ENCODE results near the gene ZNF747. TPM values are rescaled to one million over a fixed set of nuclear protein-coding genes. Genes with fewer than 3 reads are reported as not detected.

ZNF747 gene
- 8.0 TPM for total RNA-seq
- long read RNA-seq, transcript ZNF747-203 (3 exons, 1,511 nt) = minor isoform, 5 of 32 reads
- long read RNA-seq, transcript ZNF747-202 (2 exons, 3,504 nt) = major isoform, 18 of 32 reads
- long read RNA-seq, partial matches to known transcripts = 3 of 32 reads
- long read RNA-seq, other reads (novel, unspliced or antisense) = 3 of 32 reads

DNA sequence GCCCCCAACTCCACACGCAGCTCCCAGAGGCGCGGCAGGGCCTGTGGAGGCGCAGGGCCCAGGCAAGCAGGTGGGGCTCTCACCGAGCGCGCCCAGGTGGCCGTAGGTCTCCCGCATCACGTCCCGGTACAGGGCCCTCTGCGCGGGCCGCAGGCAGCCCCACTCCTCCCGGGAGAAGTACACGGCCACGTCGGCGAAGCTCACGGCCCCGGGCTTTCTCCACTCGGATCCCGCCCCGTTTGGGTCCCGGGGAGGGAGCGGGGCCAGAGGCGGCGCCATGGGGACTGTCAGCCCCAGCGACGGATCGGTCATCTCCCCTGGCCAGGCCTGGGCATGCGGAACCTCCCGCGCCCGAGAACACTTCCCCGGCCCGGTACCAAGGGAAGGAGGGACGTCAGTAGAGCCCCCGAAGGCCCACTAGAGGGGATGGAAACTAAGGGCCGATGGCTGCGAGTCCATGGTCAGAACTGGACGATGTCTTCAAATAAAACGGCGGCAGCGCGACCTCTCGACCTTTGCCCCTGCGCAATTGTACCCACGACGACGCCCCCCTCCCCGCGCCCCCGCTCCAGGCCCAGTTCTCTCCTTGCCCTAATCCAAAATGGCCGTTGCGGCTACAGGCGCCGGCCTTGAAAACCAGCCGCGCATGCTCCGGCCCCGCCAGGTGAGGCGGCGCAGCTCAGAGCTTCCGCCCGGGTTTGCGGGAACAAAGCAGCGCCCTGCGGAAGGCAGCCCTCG, at the start of gene ZNF747:
TSS of gene ZNF747 (minus strand) at position 491 of the 738 bp plus-strand sequence. CDS start at position 312, 179 bp downstream.
- intact Hi-C loops (cut with DNase I) = no loop called here
- DNase-seq = peak; percentile 96
- peak; percentile 90 for ATAC-seq (ENCODE audit: poor library complexity)

DNA sequence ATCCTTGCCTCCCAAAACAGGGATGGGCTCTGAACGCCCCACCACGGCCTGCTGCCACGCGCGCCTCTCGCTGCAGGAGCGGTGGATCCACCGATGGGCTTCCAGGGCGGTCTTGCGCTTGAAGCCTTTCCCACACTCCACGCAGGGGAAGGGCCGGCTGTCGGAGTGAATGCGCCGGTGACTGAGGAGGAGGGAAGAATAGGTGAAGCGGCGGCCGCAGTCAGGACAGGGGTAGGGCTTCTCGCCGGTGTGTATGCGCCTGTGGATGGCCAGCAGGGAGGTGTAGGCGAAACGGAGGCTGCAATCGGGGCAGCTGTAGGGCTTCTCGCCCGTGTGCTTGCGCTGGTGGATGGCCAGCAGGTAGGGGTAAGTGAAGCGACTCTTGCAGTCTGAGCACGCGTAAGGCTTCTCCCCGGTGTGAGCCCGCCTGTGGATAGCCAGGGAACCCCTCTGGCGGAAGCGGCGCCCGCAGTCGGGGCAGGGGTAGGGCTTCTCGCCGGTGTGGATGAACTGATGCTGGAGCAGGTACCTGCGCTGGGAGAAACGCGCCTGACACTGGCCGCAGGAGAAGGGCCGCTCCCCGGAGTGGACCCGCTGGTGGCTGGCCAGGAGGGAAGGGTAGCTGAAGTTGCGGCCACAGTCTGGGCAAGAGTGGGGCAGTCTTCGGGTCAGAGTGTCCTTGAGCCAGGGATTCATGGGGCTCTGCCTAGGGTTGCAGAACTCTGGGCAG, 48.1 kb upstream of the ZNF747 start:
- DNase-seq (no peak), ATAC-seq (ENCODE audit: poor library complexity) (no peak)
- intact Hi-C loops (cut with DNase I) = no loop called here

DNA sequence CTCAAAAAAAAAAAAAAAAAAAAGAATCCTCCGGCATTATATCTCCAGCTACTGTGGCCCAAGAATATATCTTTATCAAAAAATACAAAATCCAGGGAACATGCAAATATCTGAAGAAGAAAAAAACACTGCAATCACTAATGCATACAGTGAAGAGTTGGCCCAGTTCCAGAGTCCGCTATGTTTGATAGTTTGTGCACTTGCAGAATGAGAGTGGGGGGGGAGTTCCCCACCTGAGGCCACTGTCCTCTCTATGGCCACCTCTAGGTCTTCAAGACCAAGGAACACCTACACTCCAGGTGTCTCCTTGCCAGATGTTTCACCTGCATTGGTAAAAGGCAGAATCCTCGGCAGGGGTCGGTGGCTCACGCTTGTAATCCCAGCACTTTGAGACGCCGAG, 46.8 kb upstream of the ZNF747 start:
- DNase-seq = no peak
- ATAC-seq (ENCODE audit: poor library complexity) = no peak
- intact Hi-C loops (cut with DNase I) = no loop called here

DNA sequence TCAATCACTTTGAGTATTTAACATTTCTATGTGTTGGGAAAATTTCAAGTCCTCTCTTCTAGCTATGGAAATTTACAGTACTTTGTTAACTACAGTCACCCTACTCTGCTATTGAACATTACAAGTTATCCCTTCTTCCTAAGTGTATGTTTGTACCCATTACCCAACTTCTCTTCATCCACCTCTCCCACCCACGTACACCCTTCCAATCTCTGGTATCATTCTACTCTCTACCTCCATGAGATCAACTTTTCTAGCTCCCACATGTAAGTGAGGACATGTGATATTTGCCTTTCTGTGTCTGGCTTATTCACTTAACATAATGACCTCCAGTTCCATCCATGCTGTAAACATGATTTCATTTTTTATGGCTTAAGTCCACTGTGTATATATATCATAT, 40.0 kb upstream of the ZNF747 start:
- DNase-seq = no peak
- ATAC-seq (ENCODE audit: poor library complexity) = no peak
- intact Hi-C loops (cut with DNase I) = loop anchor here (5.0 kb wide), 1 partner anchor 47 kb away; the partner anchor contains the start of gene ZNF768

DNA sequence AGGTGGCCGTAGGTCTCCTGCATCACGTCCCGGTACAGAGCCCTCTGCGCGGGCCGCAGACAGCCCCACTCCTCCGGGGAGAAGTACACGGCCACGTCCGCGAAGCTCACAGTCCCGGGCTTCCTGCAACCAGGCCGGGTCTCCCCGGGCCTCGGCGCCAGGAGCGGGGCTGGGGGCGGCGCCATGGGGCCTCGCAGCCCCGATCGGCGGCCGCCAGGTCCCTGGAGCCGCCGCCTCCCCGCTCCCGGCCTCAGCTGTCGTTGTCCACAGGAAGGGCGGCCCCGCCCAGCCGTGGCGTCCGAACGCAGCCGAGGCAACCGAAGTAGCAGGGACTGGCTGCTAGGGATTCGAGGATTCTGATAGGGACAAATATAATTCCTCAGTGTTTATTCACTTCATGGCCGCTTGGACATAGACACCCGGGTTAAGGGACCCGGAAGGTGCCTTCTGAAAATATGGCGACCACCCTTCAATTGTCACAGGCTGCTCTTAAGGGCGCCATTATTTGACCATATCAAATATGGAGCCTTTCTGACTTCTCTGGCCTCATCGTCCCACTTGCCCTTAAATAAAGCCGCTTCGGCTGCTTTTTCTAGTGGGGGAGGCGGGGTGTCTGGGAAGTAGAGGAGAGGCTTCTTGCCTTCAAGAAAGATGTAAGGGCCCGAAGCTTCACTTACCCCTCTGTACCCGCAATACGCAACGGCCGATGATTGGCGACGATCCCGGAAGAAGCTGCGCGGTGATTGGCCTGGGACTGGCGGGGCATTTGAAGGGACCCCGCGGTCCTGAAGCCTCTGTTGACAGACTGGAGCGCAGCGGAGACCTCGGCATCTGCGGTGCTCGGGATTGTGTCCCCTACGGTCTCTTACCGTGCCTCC, 37.0 kb upstream of the ZNF747 start, which contains the start of gene ZNF688:
TSS of gene ZNF688 (minus strand) at position 270 of the 878 bp plus-strand sequence. CDS start at position 185, 85 bp downstream.
- DNase-seq (peak; percentile 96), ATAC-seq (ENCODE audit: poor library complexity) (peak; percentile 90)
- intact Hi-C loops (cut with DNase I) = loop anchor here (5.0 kb wide), 1 partner anchor 44 kb away; the partner anchor contains the start of gene ZNF768

DNA sequence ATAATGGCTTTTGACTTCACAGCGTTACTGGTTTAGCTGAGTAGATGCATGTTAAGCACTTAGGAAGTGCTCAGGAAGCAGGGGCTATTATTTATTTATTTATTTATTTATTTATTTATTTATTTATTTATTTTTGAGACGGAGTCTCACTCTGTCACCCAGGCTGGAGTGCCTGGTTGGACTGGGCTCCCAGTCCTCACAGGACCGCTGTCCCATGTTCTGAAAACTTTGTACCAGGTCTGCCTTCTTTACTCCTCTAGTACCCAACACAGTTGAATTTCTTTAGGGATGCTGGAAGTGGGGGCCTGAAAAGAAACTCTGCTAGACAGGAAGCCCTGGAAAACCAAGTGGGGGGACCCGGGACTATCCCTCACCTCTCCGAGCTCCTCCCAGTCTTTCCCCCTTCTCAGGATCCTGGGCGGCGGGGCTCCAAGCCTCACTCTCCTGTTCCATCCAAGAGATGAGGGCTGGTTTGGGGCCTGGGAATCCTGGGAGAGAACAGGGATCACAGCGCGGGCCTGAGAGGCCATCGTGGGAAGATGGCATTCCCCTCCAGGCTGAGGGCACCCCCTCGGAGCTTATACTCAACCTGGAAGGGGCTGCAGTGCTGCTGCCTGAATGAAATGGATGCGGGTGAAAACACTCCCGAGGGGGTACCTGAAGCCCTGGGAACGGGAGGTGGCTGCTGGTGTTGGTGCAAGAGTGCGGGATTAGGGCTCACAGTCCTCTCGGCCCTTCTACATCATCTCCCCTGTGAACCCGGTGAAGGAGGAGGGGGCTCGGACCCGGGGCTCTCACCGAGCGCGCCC, 36.2 kb upstream of the ZNF747 start:
- DNase-seq = peak; percentile 54
- ATAC-seq (ENCODE audit: poor library complexity) = peak; percentile 30

DNA sequence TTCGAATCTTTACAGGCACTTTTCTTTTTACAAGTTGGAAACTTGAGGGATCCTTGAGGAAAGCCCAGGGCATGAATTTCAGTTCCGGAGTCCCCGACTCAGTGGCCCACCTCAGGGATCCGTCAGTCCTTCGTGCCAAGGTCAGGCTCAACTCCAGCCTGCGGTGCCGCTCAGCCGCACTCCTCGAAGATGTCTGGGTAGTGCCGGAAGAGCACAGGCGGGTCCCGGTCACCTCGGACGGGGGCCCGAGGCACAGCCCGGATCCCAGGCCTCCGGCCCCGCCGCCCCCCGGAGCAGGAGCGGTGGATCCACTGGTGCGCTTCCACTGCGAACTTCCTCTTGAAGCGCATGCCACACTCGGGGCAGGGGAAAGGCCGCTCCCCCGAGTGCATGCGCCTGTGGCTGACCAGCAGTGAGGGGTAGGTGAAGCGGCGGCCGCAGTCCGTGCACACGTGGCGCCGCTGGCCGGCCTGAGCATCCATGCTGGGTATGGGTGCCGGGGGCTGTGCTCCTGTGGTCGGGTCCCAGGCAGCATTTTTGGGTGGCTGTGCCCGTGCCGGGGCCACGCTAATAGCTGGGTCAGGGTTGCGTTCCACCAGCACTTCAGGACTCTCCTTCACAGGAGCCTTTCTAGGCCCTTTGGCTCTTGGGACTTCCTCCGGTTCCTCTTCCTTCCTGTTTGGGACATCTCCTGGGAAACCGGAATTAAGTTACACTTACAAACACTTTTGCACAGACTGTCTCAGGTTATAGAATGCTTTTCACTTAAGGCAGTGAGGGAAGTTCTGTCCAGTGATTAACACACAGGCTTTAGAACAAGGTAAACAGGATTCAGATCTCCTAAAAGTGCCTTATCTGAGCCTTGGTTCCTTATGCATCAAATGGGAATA, 35.3 kb upstream of the ZNF747 start:
- ATAC-seq (ENCODE audit: poor library complexity) (no peak), DNase-seq (no peak)
- intact Hi-C loops (cut with DNase I) = loop anchor here (5.0 kb wide), 1 partner anchor 43 kb away; the partner anchor contains the start of gene ZNF768

More for the DNA sequence above, 36.2 kb upstream of the ZNF747 start:
- intact Hi-C loops (cut with DNase I) = loop anchor here (5.0 kb wide), 1 partner anchor 44 kb away; the partner anchor contains the start of gene ZNF768

DNA sequence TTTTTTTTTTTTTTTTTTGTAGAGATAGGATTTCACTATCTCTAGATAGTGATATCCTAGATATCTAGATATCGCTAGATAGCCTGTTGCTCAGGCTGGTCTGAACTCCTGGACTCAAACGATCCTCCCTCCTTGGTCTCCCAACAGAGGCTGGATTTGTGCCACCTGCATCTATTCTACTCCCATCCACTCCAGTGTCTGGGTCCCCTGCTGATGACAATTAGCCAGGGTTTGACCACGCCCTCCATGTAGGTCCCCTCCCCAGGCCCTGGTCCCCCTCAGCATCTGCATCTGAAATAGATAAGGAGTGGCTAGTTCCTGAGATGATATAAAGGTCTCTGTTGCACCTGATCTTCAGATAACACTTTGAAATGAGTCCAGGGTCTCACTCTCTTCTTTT, 34.6 kb upstream of the ZNF747 start:
- intact Hi-C loops (cut with DNase I) = no loop called here
- ATAC-seq (ENCODE audit: poor library complexity) (no peak), DNase-seq (no peak)

DNA sequence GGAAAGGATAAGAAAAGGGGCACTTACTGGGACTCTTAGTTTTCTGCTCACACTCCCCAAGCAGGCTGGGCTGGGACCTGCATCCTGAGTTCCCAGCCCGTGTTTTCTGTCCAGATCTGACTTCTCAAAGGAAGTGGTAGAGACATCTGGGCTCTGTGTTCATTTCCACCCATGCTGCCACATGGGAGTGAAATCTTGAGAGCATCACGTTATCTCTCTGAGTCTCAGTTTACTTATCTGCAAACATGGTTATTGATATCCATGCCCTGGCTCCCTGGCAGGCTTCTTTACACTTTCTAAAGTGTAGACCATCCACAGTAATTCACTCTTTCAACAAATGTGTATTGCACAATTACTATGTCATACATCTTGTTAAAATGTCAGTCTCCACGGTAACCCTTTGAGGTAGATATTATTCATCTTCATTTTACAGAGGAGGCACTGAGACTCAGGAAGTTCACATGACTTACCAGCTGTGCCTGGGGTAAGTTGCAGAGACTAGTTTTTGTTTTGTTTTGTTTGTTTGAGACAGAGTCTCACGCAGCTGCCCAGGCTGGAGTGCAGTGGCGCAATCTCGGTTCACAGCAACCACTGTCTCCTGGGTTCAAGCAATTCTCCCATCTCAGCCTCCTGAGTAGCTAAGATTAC, 33.5 kb upstream of the ZNF747 start:
- intact Hi-C loops (cut with DNase I) = no loop called here
- DNase-seq (no peak), ATAC-seq (ENCODE audit: poor library complexity) (no peak)

DNA sequence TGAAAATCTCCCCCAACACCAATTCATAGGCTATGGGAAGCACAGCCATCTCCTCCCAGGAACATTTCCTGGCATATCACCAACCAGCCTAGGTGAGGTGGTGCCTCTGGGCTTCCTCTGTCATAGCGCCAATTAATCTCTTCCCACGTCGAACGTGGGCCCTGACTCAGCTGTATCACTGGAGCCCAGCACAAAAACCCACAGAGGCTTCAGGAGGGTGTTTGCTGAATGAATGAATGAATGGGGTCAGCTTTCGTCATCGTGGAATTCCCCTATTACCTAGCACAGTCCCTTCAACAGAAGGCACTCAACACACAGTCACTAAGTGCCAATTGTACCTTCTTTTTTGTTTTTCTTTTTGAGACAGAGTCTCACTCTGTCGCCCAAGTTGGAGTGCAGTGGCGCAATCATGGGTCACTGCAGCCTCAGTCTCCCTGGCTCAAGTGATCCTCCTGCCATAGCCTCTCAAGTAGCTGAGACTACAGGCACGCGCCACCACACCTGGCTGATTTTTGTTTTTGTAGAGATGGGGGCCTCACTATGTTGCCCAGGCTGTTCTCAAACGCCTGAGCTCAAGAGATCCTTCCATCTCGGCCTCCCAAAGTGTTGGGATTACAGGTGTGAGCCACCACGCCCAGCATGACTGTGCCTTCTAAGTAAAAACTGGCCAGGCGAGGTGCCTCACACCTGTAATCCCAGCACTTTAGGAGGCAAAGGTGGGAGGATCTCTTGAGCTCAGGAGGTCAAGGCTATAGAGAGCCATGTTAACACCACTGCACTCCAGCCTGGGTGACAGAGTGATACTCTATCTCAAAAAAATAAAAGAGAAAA, 32.7 kb upstream of the ZNF747 start:
- no peak for DNase-seq
- ATAC-seq (ENCODE audit: poor library complexity) = no peak
- intact Hi-C loops (cut with DNase I) = no loop called here

DNA sequence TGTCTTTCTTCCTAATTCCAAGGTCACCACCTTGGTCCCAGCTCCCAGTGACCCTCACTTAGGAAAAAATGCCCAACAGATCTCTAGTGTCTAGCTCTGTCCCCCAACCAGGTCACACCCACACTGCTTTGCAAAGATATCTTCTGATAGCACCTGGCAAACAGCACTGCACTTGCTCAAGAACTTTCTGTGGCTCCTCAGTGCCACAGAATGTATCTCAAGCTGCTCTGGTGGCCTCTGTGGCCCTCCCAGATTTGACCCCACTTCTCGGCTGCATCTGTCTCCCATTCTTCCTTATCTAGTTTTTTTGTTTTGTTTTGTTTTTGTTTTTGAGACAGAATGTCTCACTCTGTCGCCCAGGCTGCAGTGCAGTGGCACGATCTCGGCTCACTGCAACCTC, 31.9 kb upstream of the ZNF747 start:
- ATAC-seq (ENCODE audit: poor library complexity) = no peak
- no peak for DNase-seq
- intact Hi-C loops (cut with DNase I) = no loop called here

DNA sequence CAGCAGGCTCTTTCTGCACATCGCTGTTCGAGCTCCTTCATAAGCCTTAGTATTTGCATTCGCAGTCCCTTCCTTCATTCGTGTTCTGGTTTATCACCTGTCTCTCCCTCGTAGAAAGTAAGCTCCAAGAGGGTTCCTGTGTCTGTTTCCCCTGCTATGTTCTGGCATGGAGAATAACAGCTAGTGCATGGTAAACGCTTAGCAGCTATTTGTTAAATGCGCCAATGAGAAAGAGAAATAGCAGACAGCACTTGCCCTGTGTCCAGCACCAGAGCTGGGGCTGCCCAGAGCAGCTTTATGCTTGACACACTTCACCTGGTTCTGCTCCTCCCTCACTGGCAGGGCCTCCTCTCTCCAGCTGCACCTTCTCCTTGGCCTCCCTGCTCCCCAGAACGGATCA, 31.3 kb upstream of the ZNF747 start:
- intact Hi-C loops (cut with DNase I) = no loop called here
- ATAC-seq (ENCODE audit: poor library complexity) (no peak), DNase-seq (no peak)

DNA sequence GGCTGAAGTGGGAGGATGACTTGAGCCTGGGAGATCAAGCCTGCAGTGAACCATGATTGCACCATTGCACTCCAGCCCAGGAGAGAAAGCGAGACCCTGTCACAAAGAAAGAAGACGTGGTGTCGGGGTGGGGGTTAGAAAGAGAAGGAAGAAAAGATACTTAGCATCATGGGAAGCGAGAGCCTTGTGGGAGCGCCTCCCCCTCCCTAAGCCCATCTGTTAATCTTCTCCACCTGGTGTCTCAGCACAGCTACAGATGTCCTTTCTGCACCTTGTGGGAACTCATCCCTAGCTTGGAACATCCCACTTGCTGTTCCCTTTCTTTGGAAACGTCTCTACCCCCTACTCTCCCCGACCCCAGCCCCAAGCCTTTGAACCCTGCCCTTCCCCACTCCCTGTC, 30.9 kb upstream of the ZNF747 start:
- ATAC-seq (ENCODE audit: poor library complexity) (no peak), DNase-seq (no peak)
- intact Hi-C loops (cut with DNase I) = no loop called here

DNA sequence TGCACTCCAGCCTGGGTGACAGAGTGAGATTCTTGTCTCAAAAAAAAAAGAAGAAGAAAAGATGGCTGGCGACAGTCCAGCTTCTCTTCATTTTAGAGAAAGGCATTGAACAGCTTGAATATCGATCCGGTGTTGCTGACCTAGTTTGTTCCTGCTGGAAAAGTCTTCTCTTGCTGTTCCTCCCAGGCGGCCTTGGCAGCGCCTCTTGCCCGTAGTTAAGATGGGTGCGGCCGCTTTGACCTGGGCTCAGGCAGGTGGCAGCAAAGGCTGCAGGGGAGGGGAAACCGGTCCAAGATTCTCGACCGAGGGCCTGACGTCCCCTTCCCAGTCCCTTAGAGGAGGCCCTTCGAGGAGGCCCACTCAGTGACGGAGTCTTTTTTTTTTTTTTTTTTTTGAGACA, 27.4 kb upstream of the ZNF747 start:
- intact Hi-C loops (cut with DNase I) = no loop called here
- ATAC-seq (ENCODE audit: poor library complexity) = no peak
- no peak for DNase-seq

DNA sequence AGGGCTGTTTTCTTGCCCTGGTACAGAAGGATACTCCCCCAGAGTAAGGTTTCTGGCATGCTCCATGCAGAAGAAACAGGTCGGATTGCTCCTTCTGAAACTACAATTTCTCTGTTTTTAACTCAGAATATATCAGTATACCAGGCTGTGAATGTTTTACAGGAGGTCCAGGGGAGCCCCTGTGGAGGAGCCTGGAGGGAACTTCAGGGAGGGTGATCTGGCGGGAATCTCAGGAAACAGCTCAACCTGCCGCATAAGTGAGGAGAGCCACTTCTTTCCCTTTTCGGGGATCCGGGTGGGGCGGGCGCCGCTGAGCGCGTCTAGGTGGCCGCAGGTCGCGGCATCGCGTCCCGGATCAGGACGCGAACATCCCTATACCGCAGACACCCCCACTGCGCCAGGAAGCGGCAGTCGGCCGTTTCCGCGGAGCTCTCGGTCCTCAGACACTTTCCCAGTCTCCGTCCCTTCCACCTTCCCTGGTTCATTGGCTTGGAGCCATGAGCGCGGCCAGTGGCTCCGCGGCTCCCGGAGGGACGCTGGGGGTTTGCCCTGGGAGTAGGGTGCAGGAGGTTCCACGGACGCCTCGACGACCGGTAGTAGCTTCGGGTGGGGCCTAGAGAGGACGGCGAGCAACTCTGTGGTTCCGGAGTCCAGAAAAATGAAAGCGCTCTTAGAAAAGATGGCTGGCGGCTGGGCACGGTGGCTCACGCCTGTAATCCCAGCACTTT, 26.6 kb upstream of the ZNF747 start:
- intact Hi-C loops (cut with DNase I) = no loop called here
- no peak for ATAC-seq (ENCODE audit: poor library complexity)
- DNase-seq = peak; percentile 64

Data from Right ventricle myocardium superior (tissue), 1 donor.